PC-9 (cell line): Measurements from ENCODE around the gene HELZ2.
"Not testable (repeated sequence)": the region's sequence is repeated elsewhere in the genome, so short reads cannot be mapped to it uniquely, and the experiment has no call there.

Source experiments
- EZH2 ChIP-seq: fragments of 200-600 bp; sonication (generic); IDR thresholded peaks from 2 replicates; pipeline ENCODE4 v1.8.0; 2017; ENCODE audit warnings: antibody characterized with exemption, low read depth
- TF ChIP-seq, protein P1 (sequence below): fragments of 200-600 bp; sonication (generic); conservative IDR thresholded peaks from 2 replicates; pipeline ENCODE4 v1.6.1; 2017; ENCODE audit warnings: mixed run types, antibody characterized with exemption, mild to moderate bottlenecking, moderate library complexity

DNA sequence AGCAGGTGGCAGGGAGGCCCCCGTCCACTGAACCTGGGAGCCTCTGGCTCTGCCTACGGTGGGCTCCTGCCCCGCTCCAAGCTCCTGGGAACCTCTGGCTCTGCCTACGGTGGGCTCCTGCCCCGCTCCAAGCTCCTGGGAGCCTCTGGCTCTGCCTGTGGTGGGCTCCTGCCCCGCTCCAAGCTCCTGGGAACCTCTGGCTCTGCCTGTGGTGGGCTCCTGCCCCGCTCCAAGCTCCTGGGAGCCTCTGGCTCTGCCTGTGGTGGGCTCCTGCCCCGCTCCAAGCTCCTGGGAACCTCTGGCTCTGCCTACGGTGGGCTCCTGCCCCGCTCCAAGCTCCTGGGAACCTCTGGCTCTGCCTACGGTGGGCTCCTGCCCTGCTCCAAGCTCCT is 3.0 kb downstream of the HELZ2 start:
- TF ChIP-seq, protein P1, sequence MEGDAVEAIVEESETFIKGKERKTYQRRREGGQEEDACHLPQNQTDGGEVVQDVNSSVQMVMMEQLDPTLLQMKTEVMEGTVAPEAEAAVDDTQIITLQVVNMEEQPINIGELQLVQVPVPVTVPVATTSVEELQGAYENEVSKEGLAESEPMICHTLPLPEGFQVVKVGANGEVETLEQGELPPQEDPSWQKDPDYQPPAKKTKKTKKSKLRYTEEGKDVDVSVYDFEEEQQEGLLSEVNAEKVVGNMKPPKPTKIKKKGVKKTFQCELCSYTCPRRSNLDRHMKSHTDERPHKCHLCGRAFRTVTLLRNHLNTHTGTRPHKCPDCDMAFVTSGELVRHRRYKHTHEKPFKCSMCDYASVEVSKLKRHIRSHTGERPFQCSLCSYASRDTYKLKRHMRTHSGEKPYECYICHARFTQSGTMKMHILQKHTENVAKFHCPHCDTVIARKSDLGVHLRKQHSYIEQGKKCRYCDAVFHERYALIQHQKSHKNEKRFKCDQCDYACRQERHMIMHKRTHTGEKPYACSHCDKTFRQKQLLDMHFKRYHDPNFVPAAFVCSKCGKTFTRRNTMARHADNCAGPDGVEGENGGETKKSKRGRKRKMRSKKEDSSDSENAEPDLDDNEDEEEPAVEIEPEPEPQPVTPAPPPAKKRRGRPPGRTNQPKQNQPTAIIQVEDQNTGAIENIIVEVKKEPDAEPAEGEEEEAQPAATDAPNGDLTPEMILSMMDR, result not testable (repeated sequence)
- TF ChIP-seq EZH2, result not testable (repeated sequence)
